ENCODE results near the gene MATN1. TPM values are rescaled to one million over a fixed set of nuclear protein-coding genes. Genes with fewer than 3 reads are reported as not detected.

MATN1 gene
- total RNA-seq, 1 donor from 2014 or later = 1.7 TPM

DNA sequence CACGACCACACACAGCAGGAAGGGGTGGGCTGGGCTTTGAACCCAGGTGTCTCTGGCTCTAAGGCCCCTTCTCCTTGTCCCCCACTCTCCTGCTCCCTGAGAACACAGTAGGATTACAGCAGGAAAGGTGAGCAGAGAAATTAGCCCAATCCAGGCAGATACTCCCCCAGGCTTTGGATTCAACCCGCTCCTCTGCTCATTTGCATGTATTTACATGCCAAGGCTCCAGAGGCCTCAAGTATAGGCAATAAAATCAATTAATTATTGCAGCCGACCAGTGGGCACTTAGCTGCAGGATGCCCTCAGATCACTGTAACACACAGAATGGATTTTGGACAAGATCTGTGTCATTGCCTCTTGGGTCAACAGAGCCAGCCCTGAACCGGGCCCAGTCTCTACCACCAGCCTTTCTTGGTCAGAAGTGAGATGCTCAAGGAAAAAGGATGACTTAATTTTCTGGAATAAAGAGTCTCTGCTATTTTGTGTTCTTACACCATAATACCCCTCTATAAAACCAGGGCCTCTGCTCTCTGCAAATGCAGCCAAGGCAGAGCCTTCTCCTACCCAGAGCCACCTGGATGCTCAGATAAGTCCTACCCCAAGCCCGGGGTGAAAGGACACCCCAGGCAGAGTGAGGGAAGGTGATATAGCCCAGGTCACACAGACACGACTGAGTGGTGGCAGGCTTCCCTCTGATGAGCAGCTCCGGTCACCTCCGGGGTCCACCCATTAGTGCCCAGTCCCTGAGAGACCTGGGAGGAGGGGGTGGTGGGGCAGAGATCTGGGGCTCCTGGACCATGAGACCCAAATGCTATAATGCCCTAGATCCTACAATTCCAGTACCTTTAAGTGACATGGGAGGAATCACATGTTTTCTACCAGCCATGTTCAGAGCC lies 28.9 kb downstream of the MATN1 start:
- Mint-ChIP-seq H3K27ac (ENCODE audit: unreplicated experiment) (no peak overlapping the region), H3K9me3 (ENCODE audit: unreplicated experiment) (no peaks in the 10 kb centered on the region), H3K27me3 (ENCODE audit: unreplicated experiment) (peaks cover 2% of the 10 kb centered on the region), H3K36me3 (ENCODE audit: low read depth, unreplicated experiment) (no peaks in the 10 kb centered on the region), H3K4me3 (ENCODE audit: unreplicated experiment) (no peak overlapping the region), H3K4me1 (ENCODE audit: unreplicated experiment) (peaks cover 3% of the 10 kb centered on the region)
- DNase-seq (ENCODE audit: low spot score) = no peak
- TF ChIP-seq, protein P1, sequence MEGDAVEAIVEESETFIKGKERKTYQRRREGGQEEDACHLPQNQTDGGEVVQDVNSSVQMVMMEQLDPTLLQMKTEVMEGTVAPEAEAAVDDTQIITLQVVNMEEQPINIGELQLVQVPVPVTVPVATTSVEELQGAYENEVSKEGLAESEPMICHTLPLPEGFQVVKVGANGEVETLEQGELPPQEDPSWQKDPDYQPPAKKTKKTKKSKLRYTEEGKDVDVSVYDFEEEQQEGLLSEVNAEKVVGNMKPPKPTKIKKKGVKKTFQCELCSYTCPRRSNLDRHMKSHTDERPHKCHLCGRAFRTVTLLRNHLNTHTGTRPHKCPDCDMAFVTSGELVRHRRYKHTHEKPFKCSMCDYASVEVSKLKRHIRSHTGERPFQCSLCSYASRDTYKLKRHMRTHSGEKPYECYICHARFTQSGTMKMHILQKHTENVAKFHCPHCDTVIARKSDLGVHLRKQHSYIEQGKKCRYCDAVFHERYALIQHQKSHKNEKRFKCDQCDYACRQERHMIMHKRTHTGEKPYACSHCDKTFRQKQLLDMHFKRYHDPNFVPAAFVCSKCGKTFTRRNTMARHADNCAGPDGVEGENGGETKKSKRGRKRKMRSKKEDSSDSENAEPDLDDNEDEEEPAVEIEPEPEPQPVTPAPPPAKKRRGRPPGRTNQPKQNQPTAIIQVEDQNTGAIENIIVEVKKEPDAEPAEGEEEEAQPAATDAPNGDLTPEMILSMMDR (IDR thresholded peaks at IDR 0.05; ENCODE audit: unreplicated experiment) = no peak

DNA sequence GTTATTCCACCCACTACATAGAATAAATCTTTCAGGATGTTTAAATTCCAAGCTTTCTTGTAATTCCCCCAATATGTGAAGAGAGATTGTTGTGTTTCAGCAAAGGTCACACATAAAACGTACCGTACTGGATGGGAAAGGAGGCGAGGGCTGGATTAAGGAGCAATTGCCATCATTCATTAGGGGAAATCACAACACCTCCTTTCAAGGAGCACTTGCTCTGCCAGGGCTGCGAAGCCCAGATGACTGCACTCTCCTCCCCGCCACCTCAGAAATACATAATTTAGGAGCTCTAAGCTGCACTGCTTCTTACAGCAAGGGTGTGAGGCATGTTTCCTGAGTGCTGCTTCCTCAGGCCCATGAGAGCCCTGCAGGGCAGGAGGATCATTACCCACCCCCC lies 29.6 kb downstream of the MATN1 start:
- no peak overlapping the region for H3K27ac Mint-ChIP-seq (ENCODE audit: unreplicated experiment)
- H3K9me3 Mint-ChIP-seq (ENCODE audit: unreplicated experiment) = no peaks in the 10 kb centered on the region
- no peak for DNase-seq (ENCODE audit: low spot score)
- TF ChIP-seq, protein P1 (IDR thresholded peaks at IDR 0.05; ENCODE audit: unreplicated experiment) = no peak
- peaks cover 3% of the 10 kb centered on the region for H3K4me1 Mint-ChIP-seq (ENCODE audit: unreplicated experiment)
- no peak overlapping the region for H3K4me3 Mint-ChIP-seq (ENCODE audit: unreplicated experiment)
- H3K36me3 Mint-ChIP-seq (ENCODE audit: low read depth, unreplicated experiment) = no peaks in the 10 kb centered on the region
- H3K27me3 Mint-ChIP-seq (ENCODE audit: unreplicated experiment) = peaks cover 2% of the 10 kb centered on the region

DNA sequence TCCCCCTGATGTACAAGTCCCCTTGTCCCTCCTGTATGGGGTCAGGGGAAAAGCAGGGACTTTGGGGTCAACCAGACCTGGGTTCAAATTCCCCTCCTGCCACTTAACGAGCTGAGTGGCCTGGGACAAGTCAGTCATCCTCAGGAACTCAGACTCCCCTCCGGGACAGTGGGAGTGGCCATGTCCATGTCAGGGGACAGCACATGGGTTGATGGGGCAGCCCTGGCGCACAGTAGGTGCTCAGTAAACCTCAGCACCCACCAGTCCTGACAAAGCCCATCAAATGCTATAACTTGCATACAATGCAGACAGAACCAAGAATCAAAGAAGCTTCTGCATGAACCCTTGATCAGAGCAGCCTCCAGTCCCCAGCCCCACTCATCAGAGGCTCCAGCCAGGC lies 30.0 kb downstream of the MATN1 start:
- H3K27me3 Mint-ChIP-seq (ENCODE audit: unreplicated experiment) = peaks cover 2% of the 10 kb centered on the region
- TF ChIP-seq, protein P1 (IDR thresholded peaks at IDR 0.05; ENCODE audit: unreplicated experiment) = no peak
- no peak overlapping the region for H3K4me3 Mint-ChIP-seq (ENCODE audit: unreplicated experiment)
- no peaks in the 10 kb centered on the region for H3K36me3 Mint-ChIP-seq (ENCODE audit: low read depth, unreplicated experiment)
- H3K27ac Mint-ChIP-seq (ENCODE audit: unreplicated experiment) = no peak overlapping the region
- no peaks in the 10 kb centered on the region for H3K9me3 Mint-ChIP-seq (ENCODE audit: unreplicated experiment)
- peaks cover 3% of the 10 kb centered on the region for H3K4me1 Mint-ChIP-seq (ENCODE audit: unreplicated experiment)
- DNase-seq (ENCODE audit: low spot score) = no peak

DNA sequence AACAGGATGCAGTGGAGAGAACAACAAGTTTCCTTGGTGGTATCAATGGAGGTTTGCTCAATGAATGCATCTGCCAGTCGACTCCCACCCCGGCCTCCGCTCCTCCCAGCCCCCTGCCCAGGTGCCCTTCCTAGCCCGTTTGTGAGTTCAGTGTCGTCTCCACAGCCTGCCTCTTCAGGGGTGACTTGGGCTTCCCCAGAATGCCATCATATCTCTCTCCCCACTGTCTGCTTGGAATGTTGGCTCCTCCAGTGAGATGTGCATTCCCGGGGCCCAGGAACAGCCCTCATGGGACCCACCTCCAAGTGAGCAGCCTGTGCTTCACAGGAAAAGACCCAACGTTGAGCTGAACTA lies 30.5 kb downstream of the MATN1 start:
- TF ChIP-seq, protein P1 (IDR thresholded peaks at IDR 0.05; ENCODE audit: unreplicated experiment) = no peak
- H3K4me1 Mint-ChIP-seq (ENCODE audit: unreplicated experiment) = peaks cover 3% of the 10 kb centered on the region
- DNase-seq (ENCODE audit: low spot score) = no peak
- H3K4me3 Mint-ChIP-seq (ENCODE audit: unreplicated experiment) = no peak overlapping the region
- H3K9me3 Mint-ChIP-seq (ENCODE audit: unreplicated experiment) = no peaks in the 10 kb centered on the region
- no peaks in the 10 kb centered on the region for H3K36me3 Mint-ChIP-seq (ENCODE audit: low read depth, unreplicated experiment)
- peaks cover 2% of the 10 kb centered on the region for H3K27me3 Mint-ChIP-seq (ENCODE audit: unreplicated experiment)
- H3K27ac Mint-ChIP-seq (ENCODE audit: unreplicated experiment) = no peak overlapping the region

DNA sequence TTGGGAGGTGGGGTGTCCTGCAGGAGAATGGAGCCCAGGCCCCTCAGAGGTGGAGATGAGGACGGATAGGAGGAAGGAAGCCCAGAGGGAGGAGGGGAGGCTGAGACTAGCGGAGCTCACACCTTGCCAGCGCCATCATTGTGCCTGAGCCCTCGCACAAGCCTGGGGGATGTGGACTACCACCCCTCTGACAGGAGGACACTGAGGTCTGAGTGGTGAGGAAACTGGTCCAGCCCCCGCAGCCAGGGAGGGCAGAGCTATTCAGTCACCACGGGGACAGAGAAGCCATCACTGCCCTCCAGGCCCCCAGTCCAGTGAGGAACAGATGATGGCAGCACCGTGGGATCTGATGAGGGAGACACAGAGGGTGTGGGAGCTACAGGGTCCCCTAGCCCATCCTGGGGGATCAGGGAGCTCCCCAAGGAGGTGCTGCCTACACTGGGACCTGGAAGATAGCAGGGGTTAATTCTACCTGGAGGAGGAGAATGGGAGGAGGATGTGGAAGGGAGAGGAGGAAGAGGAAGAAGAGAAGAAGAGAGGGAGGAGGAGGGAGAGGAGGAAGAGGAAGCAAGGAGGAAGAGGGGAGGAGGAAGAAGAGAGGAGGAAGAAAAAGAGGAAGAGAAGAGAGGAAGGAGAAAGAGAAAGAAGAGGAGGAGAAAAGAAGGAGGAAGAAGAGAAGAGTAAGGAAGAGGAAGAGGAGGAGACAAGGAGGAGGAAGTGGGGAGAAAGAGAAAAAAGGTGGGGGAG lies 31.0 kb downstream of the MATN1 start:
- Mint-ChIP-seq H3K9me3 (ENCODE audit: unreplicated experiment) (no peaks in the 10 kb centered on the region), H3K27me3 (ENCODE audit: unreplicated experiment) (peaks cover 5% of the 10 kb centered on the region), H3K4me1 (ENCODE audit: unreplicated experiment) (peaks cover 3% of the 10 kb centered on the region), H3K27ac (ENCODE audit: unreplicated experiment) (no peak overlapping the region), H3K36me3 (ENCODE audit: low read depth, unreplicated experiment) (no peaks in the 10 kb centered on the region), H3K4me3 (ENCODE audit: unreplicated experiment) (no peak overlapping the region)
- no peak for DNase-seq (ENCODE audit: low spot score)
- TF ChIP-seq, protein P1 (IDR thresholded peaks at IDR 0.05; ENCODE audit: unreplicated experiment) = no peak

Measured in endothelial cell (in vitro differentiated cells).